K562 (cell line): Measurements from ENCODE around the gene NRARP. TPM values are rescaled to one million over a fixed set of nuclear protein-coding genes. Genes with fewer than 3 reads are reported as not detected.

Experiments used
- ATAC-seq: fragments of 200-7000 bp; cut with Tn5 transposase; 3 replicates; pipeline ENCODE4 v1.9.1; 2020; ENCODE audit warnings: moderate library complexity
- BruUV-seq: library from RNA; stranded (reverse); fragments of 400-500 nt; replicated peaks from 2 replicates; lab custom pipeline; 2021; lab: Mats Ljungman, UMichigan
- CTCF ChIA-PET: fragments of 300-600 bp; formaldehyde crosslinking; extraction: SDS; loops from one replicate; lab custom pipeline; 2021; ENCODE audit warnings: low intra/inter-chr PET ratio; lab: Yijun Ruan, JAX
- POLR2A ChIA-PET: fragments of 300-600, 350-650 bp; sonication (Branson Sonifier 250); formaldehyde crosslinking; extraction: SDS; loops from one replicate; lab custom pipeline; 2021; ENCODE audit warnings: antibody characterized with exemption, inconsistent platforms; lab: Yijun Ruan, JAX
- DNase-seq, 4 experiments: peaks; one replicate each; pipeline versions ENCODE4 v3.0.0 to v3.0.0-alpha.2; 2011 to 2018; ENCODE audit warnings: low spot score in 3 of 4, mixed read lengths in 3 of 4; ENCODE audit errors: extremely low read depth in 1 of 4
- FAIRE-seq: peaks from 2 replicates; lab custom pipeline; 2011; peaks lifted over from hg19 to GRCh38; lab: Jason Lieb, UNC
- H2AFZ ChIP-seq: 2 replicates; pipeline ENCODE4 v1.6.0; 2011; ENCODE audit warnings: low read depth, low read length, control low read depth, inconsistent platforms
- H3K27ac ChIP-seq: fragments of 200-600 bp; 3 replicates; pipeline ENCODE4 v1.8.0; 2011; ENCODE audit warnings: low read depth, mild to moderate bottlenecking, control low read depth, inconsistent platforms, low read length, moderate library complexity, mixed read lengths; ENCODE audit errors: extremely low read depth
- H3K27me3 ChIP-seq, 2 experiments: fragments of 300-600 bp in 1 of 2; 2 replicates in 1 of 2; 3 replicates in 1 of 2; pipeline versions ENCODE4 v1.6.0 to v1.8.0; 2011; ENCODE audit warnings: inconsistent platforms in 2 of 2, low read length in 2 of 2, mild to moderate bottlenecking in 1 of 2, mixed read lengths in 1 of 2, moderate library complexity in 1 of 2; ENCODE audit not compliant: control insufficient read depth in 2 of 2, insufficient read depth in 2 of 2
- H3K36me3 ChIP-seq: fragments of 300-600 bp; 3 replicates; pipeline ENCODE4 v1.8.0; 2011; ENCODE audit warnings: mild to moderate bottlenecking, low read length, inconsistent platforms; ENCODE audit not compliant: control insufficient read depth, insufficient read depth
- H3K4me1 ChIP-seq, 2 experiments: fragments of 200-600 bp in 1 of 2; replicated peaks in 1 of 2; 2 replicates in 1 of 2; 3 replicates in 1 of 2; pipeline versions ENCODE4 v1.5.1 to v1.8.0; 2011; ENCODE audit warnings: inconsistent platforms in 2 of 2, low read length in 2 of 2, mild to moderate bottlenecking in 1 of 2, mixed read lengths in 1 of 2, moderate library complexity in 1 of 2; ENCODE audit not compliant: control insufficient read depth in 2 of 2, insufficient read depth in 2 of 2
- H3K4me2 ChIP-seq: 2 replicates; pipeline ENCODE4 v1.6.1; 2011; ENCODE audit warnings: low read length, control low read depth, inconsistent platforms, mixed read lengths; ENCODE audit not compliant: insufficient read depth
- H3K4me3 ChIP-seq: fragments of 200-600 bp; sonication (generic), shearing (Covaris generic); 2 replicates; pipeline ENCODE4 v1.5.1; 2016; ENCODE audit warnings: control low read depth, inconsistent platforms
- H3K79me2 ChIP-seq: fragments of 200-600 bp; 3 replicates; pipeline ENCODE4 v1.8.0; 2011; ENCODE audit warnings: low read length, inconsistent platforms; ENCODE audit not compliant: control insufficient read depth, insufficient read depth
- H3K9ac ChIP-seq, 2 experiments: 2 replicates each; pipeline versions ENCODE4 v1.6.0 to v1.6.1; 2011; ENCODE audit warnings: low read depth in 2 of 2, low read length in 2 of 2, control low read depth in 1 of 2, inconsistent platforms in 1 of 2, mild to moderate bottlenecking in 1 of 2, mixed read lengths in 1 of 2; ENCODE audit not compliant: insufficient read depth in 1 of 2
- H3K9me1 ChIP-seq: one replicate; pipeline ENCODE4 v1.6.0; 2011; ENCODE audit warnings: inconsistent platforms, mild to moderate bottlenecking, low read length, moderate library complexity; ENCODE audit not compliant: control insufficient read depth, insufficient read depth
- H3K9me3 ChIP-seq: replicated peaks from 2 replicates; pipeline ENCODE4 v1.5.1; 2011; ENCODE audit warnings: low read depth, low read length, inconsistent platforms; ENCODE audit not compliant: control insufficient read depth, insufficient read depth
- H4K20me1 ChIP-seq: replicated peaks from 2 replicates; pipeline ENCODE4 v1.6.1; 2011; ENCODE audit warnings: low read length, inconsistent platforms, mixed read lengths; ENCODE audit not compliant: control insufficient read depth, insufficient read depth
- BCOR ChIP-seq: fragments of 450-650 bp; IDR thresholded peaks from 2 replicates; pipeline ENCODE4 v1.6.1; 2016
- CC2D1A ChIP-seq: fragments of 450-650 bp; IDR thresholded peaks from 2 replicates; pipeline ENCODE4 v1.6.1; 2017; ENCODE audit warnings: mild to moderate bottlenecking
- CGGBP1 ChIP-seq: fragments of 250-450 bp; sonication (Bioruptor Pico); IDR thresholded peaks from 2 replicates; pipeline ENCODE4 v1.9.0; 2021; ENCODE audit warnings: mild to moderate bottlenecking
- FOXP4 ChIP-seq: sonication (generic); formaldehyde crosslinking; IDR thresholded peaks from 2 replicates; pipeline ENCODE4 v1.8.0; 2022; ENCODE audit warnings: mild to moderate bottlenecking, missing genetic modification reagents, borderline replicate concordance
- MAX ChIP-seq: sonication (generic); formaldehyde crosslinking; IDR thresholded peaks from 2 replicates; pipeline ENCODE4 v1.9.0; 2022; ENCODE audit warnings: mild to moderate bottlenecking, missing genetic modification reagents
- MECOM ChIP-seq: fragments of 250-450 bp; sonication (Bioruptor Pico); IDR thresholded peaks from 2 replicates; pipeline ENCODE4 v1.8.0; 2022; ENCODE audit warnings: inconsistent platforms
- MLLT1 ChIP-seq, 2 experiments: fragments of 450-650 bp; IDR thresholded peaks; 2 replicates each; pipeline ENCODE4 v1.6.1; 2016
- NFXL1 ChIP-seq: fragments of 450-650 bp; formaldehyde crosslinking; IDR thresholded peaks from 2 replicates; pipeline ENCODE4 v1.4.0; 2021; ENCODE audit warnings: mild to moderate bottlenecking
- POLR2G ChIP-seq: fragments of 200-400 bp; formaldehyde crosslinking; IDR thresholded peaks from 2 replicates; pipeline ENCODE4 v1.6.1; 2017; ENCODE audit warnings: low read depth, mild to moderate bottlenecking, antibody characterized with exemption, low read length, moderate library complexity
- RBFOX2 ChIP-seq: fragments of 200-400 bp; formaldehyde crosslinking; IDR thresholded peaks from 2 replicates; pipeline ENCODE4 v1.6.1; 2017; ENCODE audit warnings: low read depth, mild to moderate bottlenecking, low read length, moderate library complexity
- TSC22D4 ChIP-seq: fragments of 450-650 bp; IDR thresholded peaks from 2 replicates; pipeline ENCODE4 v1.6.1; 2016; ENCODE audit warnings: missing genetic modification characterization, missing biosample characterization, control low read depth
- WGBS: fragments of 100-300 bp; shearing (Covaris generic); methylation state at CpG from one replicate; pipeline ENCODE4 v1.1.6; 2016; ENCODE audit warnings: low coverage, mixed read lengths; ENCODE audit not compliant: insufficient coverage; ENCODE audit errors: missing lambda C conversion rate; 5-methylcytosine and 5-hydroxymethylcytosine counted together
- in situ Hi-C: fragments of 300-500 bp; cut with MboI; formaldehyde crosslinking; loops from 4 replicates; pipeline ENCODE4 v1.15.0; 2018; ENCODE audit warnings: inconsistent platforms, mixed read lengths
- intact Hi-C: fragments of 100-400 bp; cut with micrococcal nuclease; formaldehyde crosslinking; loops from 2 replicates; pipeline ENCODE4 v1.14.2; 2022
- polyA plus RNA-seq, 8 experiments: library from polyadenylated mRNA; depleted of rRNA in 4 of 8; stranded (reverse) in 5 of 8; unstranded in 3 of 8; fragments of >200 nt; fragmentation: Nextera tagmentation in 2 of 8; fragmentation: Illumina TruSeq in 1 of 8; extraction: Ambion mirVana in 2 of 8; extraction: Trizol in 1 of 8; gene quantifications; 2 replicates each; pipeline versions ENCODE4 v1.2.1 to v1.2.3, GENCODE V29; 2011 to 2014; ENCODE audit warnings: inconsistent platforms in 1 of 8, missing spikeins in 1 of 8
- total RNA-seq, 7 experiments: library from RNA; depleted of rRNA in 6 of 7; stranded (reverse); fragments of >200 nt in 6 of 7; fragmentation: Illumina TruSeq in 2 of 7; extraction: Trizol in 2 of 7; gene quantifications; 2 replicates each; pipeline versions ENCODE4 v1.2.1 to v1.2.3, GENCODE V29; 2011 to 2021; ENCODE audit warnings: low replicate concordance in 1 of 7

NRARP gene
- total and polyA plus RNA-seq, 9 of the 15 experiments (the other 6 are each of a cell fraction or from before 2014, with no cell fraction given): 2.0 to 24.5 (median 7.2) TPM; not detected in 2

GRCh38 chr9:137286975-137287383 lies 15.1 kb downstream of the NRARP start (continued):
- no peak for TF ChIP-seq MECOM (CRISPR knock-in tag)
- TF ChIP-seq BCOR: no peak
- no peak for TF ChIP-seq MLLT1 (IDR thresholded peaks at IDR 0.05)
- TF ChIP-seq CGGBP1 (CRISPR knock-in tag): no peak
- no peak for TF ChIP-seq TSC22D4 (tag)
- peak; percentile 97 for TF ChIP-seq MAX
- no peak for TF ChIP-seq NFXL1 (CRISPR knock-in tag)

GRCh38 chr9:137281345-137282116 lies 20.5 kb downstream of the NRARP start:
- TF ChIP-seq POLR2G: peak; percentile 67; the same call in 1 of the 2 replicates
- peak; percentile 64 for TF ChIP-seq RBFOX2
- TF ChIP-seq FOXP4 (CRISPR knock-in tag): no peak
- no peak for TF ChIP-seq CC2D1A
- H3K4me1 ChIP-seq: peaks cover 8 to 54% of the 10 kb centered on the region in 2 experiments
- H3K79me2 ChIP-seq: peaks cover 37% of the 10 kb centered on the region
- H3K27me3 ChIP-seq: no peaks in the 10 kb centered on the region
- intact Hi-C loops (no loop called here), in situ Hi-C loops (no loop called here)
- no peaks in the 10 kb centered on the region for H4K20me1 ChIP-seq
- H3K9ac ChIP-seq: peak overlapping the region in 1 of 2 experiments; percentile 58; a peak in 2 of 4 replicates
- no peaks in the 10 kb centered on the region for H3K9me3 ChIP-seq
- peaks cover 44% of the 10 kb centered on the region; the same call in 1 of the 3 replicates for H3K36me3 ChIP-seq
- H3K27ac ChIP-seq: no peak overlapping the region
- no peak overlapping the region for H3K4me2 ChIP-seq
- no peak overlapping the region for H3K4me3 ChIP-seq
- FAIRE-seq: no peak
- H3K9me1 ChIP-seq: no peaks in the 10 kb centered on the region
- no peak for ATAC-seq
- no peak overlapping the region for H2AFZ ChIP-seq
- no peak for DNase-seq
- WGBS: 96% methylated on average over 26 of the region's 39 CpGs
- ChIA-PET POLR2A (interaction anchor here (0.6 to 1.2 kb wide), 4 partner anchors 8 to 480 kb away, joined by 3 to 4 read pairs (median 4); no protein-coding TSS in a partner anchor), CTCF (no interaction called here)
- BruUV-seq: no TSS peak
